Measurements from ENCODE around the gene VAMP3.

- no peak for TF ChIP-seq CTCF (IDR thresholded peaks at IDR 0.05)
- no peak for TF ChIP-seq EP300 (IDR thresholded peaks at IDR 0.05; ENCODE audit: low read depth)
These were observed at the start of gene VAMP3 for GRCh38 chr1:7770997-7771822.

All from transverse colon (tissue), 3 donors.